Esophagus muscularis mucosa (tissue), 4 donors: Measurements from ENCODE around the gene TAAR8.
"Not testable (repeated sequence)": the region's sequence is repeated elsewhere in the genome, so short reads cannot be mapped to it uniquely, and the experiment has no call there.

Experiments used
- EP300 ChIP-seq: sonication (generic); formaldehyde crosslinking; IDR thresholded peaks from one replicate; pipeline ENCODE4 v1.6.1; 2017; ENCODE audit warnings: antibody characterized with exemption
- POLR2A ChIP-seq: fragments of 450-650 bp; IDR thresholded peaks from one replicate; pipeline ENCODE4 v1.6.1; 2017; ENCODE audit warnings: antibody characterized with exemption, moderate library complexity, mild to moderate bottlenecking, low read depth
- POLR2AphosphoS5 ChIP-seq, 2 donors: sonication (generic); formaldehyde crosslinking; IDR thresholded peaks; one replicate each; pipeline ENCODE4 v1.6.1; 2017; ENCODE audit warnings: antibody characterized with exemption in 2 of 2
- TF ChIP-seq, protein P1 (sequence below), 3 experiments: fragments of 200-600 bp in 2 of 3; fragments of 450-650 bp in 1 of 3; sonication (generic) in 2 of 3; IDR thresholded peaks; one replicate each; pipeline ENCODE4 v1.5.1; 2017 to 2019; ENCODE audit warnings: antibody characterized with exemption in 3 of 3, mild to moderate bottlenecking in 2 of 3, moderate library complexity in 1 of 3

DNA sequence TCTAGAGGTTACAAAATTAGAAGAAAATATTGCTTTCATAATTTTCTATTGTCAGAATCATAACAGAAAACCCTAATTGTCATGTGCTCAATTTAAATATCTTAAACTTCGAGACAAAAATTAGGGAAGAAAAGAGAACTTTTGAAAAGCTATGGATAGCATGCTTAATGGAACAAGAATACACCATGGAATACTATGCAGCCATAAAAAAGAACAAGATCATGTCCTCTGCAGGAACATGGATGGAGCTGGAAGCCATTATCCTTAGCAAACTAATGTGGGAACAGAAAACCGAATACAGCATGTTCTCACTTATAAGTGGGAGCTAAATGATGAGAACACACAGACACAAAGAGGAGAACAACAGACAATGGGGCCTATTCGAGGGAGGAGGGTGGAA is 7.6 kb downstream of the TAAR8 start:
- not testable (repeated sequence) for TF ChIP-seq POLR2A; EP300; POLR2AphosphoS5 (IDR thresholded peaks at IDR 0.05)
- TF ChIP-seq, protein P1, sequence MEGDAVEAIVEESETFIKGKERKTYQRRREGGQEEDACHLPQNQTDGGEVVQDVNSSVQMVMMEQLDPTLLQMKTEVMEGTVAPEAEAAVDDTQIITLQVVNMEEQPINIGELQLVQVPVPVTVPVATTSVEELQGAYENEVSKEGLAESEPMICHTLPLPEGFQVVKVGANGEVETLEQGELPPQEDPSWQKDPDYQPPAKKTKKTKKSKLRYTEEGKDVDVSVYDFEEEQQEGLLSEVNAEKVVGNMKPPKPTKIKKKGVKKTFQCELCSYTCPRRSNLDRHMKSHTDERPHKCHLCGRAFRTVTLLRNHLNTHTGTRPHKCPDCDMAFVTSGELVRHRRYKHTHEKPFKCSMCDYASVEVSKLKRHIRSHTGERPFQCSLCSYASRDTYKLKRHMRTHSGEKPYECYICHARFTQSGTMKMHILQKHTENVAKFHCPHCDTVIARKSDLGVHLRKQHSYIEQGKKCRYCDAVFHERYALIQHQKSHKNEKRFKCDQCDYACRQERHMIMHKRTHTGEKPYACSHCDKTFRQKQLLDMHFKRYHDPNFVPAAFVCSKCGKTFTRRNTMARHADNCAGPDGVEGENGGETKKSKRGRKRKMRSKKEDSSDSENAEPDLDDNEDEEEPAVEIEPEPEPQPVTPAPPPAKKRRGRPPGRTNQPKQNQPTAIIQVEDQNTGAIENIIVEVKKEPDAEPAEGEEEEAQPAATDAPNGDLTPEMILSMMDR (IDR thresholded peaks at IDR 0.05) = not testable (repeated sequence)
